Thyroid gland (tissue), 4 donors: ENCODE measurements around the gene TMEM14A. TPM values are rescaled to one million over a fixed set of nuclear protein-coding genes. Genes with fewer than 3 reads are reported as not detected.

Source experiments
- DNase-seq, 2 donors: peaks; one replicate each; pipeline ENCODE4 v3.0.0-alpha.2; 2019
- H3K27ac ChIP-seq, 3 donors: fragments of 200-600 bp; sonication (generic); 1 replicate in 2 of 3; 2 replicates in 1 of 3; pipeline ENCODE4 v1.5.1; 2016 to 2019; ENCODE audit warnings: mild to moderate bottlenecking in 1 of 3, moderate library complexity in 1 of 3
- H3K27me3 ChIP-seq: fragments of 200-600 bp; sonication (generic); one replicate; pipeline ENCODE4 v1.5.1; 2019
- H3K36me3 ChIP-seq, 2 donors: fragments of 200-600 bp; sonication (generic); one replicate each; pipeline ENCODE4 v1.5.1; 2016 to 2019
- H3K4me1 ChIP-seq, 2 donors: fragments of 200-600 bp; sonication (generic); one replicate each; pipeline ENCODE4 v1.5.1; 2017 to 2019
- H3K4me3 ChIP-seq, 3 donors: fragments of 200-600 bp; sonication (generic); replicated peaks in 1 of 3; 1 replicate in 2 of 3; 2 replicates in 1 of 3; pipeline ENCODE4 v1.5.1; 2016; ENCODE audit warnings: mild to moderate bottlenecking in 1 of 3
- H3K9me3 ChIP-seq: fragments of 200-600 bp; sonication (generic); one replicate; pipeline ENCODE4 v1.5.1; 2017
- POLR2A ChIP-seq, 2 donors: fragments of 450-650 bp; IDR thresholded peaks; one replicate each; pipeline ENCODE4 v1.6.1; 2017; ENCODE audit warnings: antibody characterized with exemption in 2 of 2, mild to moderate bottlenecking in 2 of 2, moderate library complexity in 1 of 2
- WGBS, 2 donors: methylation state at CpG; one replicate each; pipeline ENCODE4 v1.1.5; 2017; 5-methylcytosine and 5-hydroxymethylcytosine counted together
- intact Hi-C: fragments of 100-400 bp; cut with DNase I; formaldehyde crosslinking; loops from one replicate; pipeline ENCODE4 v1.15.1; 2023
- total RNA-seq, 4 donors: library from RNA; depleted of rRNA; stranded (reverse); fragments of >200 nt; gene quantifications; one replicate each; pipeline ENCODE4 v1.2.3, GENCODE V29; 2016
- TF ChIP-seq, protein P1 (sequence below), 6 experiments: fragments of 200-600 bp in 3 of 6; fragments of 450-650 bp in 3 of 6; sonication (generic) in 3 of 6; IDR thresholded peaks; one replicate each; pipeline ENCODE4 v1.5.1; 2016 to 2019; ENCODE audit warnings: antibody characterized with exemption in 6 of 6, mild to moderate bottlenecking in 2 of 6, inconsistent platforms in 1 of 6, moderate library complexity in 1 of 6

Gene TMEM14A
- total RNA-seq, 4 donors from 2014 or later = 15.3 to 43.0 (median 27.1) TPM

DNA sequence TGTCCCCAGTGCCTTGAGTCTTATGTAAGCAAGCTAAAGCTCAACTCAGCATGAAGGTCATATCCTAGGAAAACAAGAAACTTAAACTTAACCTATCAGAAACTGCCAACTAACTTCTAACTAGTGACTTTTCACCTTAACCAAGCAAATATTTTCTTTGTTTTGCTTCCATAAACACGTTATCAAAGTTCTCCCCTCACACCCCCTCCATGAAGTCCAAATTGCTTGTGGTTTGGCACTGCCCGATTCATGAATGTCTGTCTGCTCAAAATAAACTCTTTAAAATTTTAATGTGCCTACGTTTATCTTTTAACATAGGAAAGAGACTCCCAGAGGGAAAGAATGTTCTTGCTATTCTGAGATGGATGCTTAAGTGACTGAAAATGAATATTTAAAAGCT is 57.5 kb downstream of the TMEM14A start:
- Histone ChIP-seq H3K9me3 (no peaks in the 10 kb centered on the region), H3K36me3 (no peaks in the 10 kb centered on the region), H3K27ac (no peak overlapping the region), H3K4me3 (no peak overlapping the region), H3K4me1 (peaks cover 5 to 14% of the 10 kb centered on the region in 2 donors), H3K27me3 (no peaks in the 10 kb centered on the region)
- 64 to 69% methylated on average over 3 of the region's 3 CpGs for WGBS, 2 donors
- no peak for DNase-seq
- TF ChIP-seq, protein P1, sequence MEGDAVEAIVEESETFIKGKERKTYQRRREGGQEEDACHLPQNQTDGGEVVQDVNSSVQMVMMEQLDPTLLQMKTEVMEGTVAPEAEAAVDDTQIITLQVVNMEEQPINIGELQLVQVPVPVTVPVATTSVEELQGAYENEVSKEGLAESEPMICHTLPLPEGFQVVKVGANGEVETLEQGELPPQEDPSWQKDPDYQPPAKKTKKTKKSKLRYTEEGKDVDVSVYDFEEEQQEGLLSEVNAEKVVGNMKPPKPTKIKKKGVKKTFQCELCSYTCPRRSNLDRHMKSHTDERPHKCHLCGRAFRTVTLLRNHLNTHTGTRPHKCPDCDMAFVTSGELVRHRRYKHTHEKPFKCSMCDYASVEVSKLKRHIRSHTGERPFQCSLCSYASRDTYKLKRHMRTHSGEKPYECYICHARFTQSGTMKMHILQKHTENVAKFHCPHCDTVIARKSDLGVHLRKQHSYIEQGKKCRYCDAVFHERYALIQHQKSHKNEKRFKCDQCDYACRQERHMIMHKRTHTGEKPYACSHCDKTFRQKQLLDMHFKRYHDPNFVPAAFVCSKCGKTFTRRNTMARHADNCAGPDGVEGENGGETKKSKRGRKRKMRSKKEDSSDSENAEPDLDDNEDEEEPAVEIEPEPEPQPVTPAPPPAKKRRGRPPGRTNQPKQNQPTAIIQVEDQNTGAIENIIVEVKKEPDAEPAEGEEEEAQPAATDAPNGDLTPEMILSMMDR (IDR thresholded peaks at IDR 0.05) = no peak
- TF ChIP-seq POLR2A (IDR thresholded peaks at IDR 0.05) = no peak
- intact Hi-C loops = no loop called here

DNA sequence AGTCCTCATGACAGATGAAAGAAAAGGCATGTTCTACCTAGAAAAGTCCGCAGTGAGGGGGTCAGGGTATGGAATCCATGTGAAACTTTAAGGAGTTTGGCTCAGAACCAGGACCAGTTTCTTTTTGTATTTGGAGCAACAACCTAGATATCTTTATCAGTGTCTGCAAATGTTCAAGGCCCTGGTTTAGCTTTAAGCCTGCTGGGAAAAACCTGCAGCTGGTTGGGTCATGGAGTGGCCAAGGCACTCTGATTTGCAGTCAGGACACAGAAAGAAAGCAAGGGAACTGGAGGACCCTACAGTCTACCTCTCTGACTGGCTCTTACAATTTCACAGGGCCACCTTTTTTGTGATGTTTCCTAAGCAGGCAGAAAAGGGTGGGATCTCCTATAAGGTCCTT is 58.7 kb downstream of the TMEM14A start:
- Histone ChIP-seq H3K4me1 (peaks cover 5 to 7% of the 10 kb centered on the region in 2 donors), H3K36me3 (no peaks in the 10 kb centered on the region), H3K4me3 (no peak overlapping the region), H3K9me3 (no peaks in the 10 kb centered on the region), H3K27ac (no peak overlapping the region), H3K27me3 (no peaks in the 10 kb centered on the region)
- no peak for DNase-seq
- TF ChIP-seq POLR2A (IDR thresholded peaks at IDR 0.05) = no peak
- TF ChIP-seq, protein P1 (IDR thresholded peaks at IDR 0.05) = no peak
- WGBS, 2 donors = 32 to 87% methylated on average over 1 of the region's 1 CpG
- intact Hi-C loops = no loop called here

DNA sequence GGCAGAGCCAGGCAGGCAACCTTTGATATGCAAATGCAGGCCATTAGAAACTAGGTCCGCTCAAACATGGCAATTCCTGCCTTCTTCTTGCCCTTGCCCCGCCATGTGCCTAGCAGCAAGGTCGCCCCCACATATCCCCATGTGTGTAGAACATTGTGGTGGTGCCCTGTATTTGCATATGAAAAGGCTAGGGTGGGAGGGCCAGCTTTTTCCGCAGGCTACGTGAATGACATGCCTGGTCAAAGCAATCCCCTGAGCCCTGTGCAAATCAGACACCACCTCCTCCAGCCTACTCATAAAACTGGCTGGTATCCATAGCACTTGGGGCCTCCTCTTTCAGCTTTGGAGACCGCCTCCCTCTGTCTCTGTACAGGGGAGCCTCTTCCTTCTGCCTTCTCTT is 60.8 kb downstream of the TMEM14A start:
- Histone ChIP-seq H3K27ac (no peak overlapping the region), H3K4me1 (peaks cover 0 to 5% of the 10 kb centered on the region in 2 donors), H3K36me3 (no peaks in the 10 kb centered on the region), H3K9me3 (no peaks in the 10 kb centered on the region), H3K27me3 (no peaks in the 10 kb centered on the region), H3K4me3 (no peak overlapping the region)
- 51 to 60% methylated on average over 6 of the region's 6 CpGs for WGBS, 2 donors
- intact Hi-C loops = no loop called here
- DNase-seq = no peak
- TF ChIP-seq POLR2A (IDR thresholded peaks at IDR 0.05) = no peak
- TF ChIP-seq, protein P1 (IDR thresholded peaks at IDR 0.05) = no peak

DNA sequence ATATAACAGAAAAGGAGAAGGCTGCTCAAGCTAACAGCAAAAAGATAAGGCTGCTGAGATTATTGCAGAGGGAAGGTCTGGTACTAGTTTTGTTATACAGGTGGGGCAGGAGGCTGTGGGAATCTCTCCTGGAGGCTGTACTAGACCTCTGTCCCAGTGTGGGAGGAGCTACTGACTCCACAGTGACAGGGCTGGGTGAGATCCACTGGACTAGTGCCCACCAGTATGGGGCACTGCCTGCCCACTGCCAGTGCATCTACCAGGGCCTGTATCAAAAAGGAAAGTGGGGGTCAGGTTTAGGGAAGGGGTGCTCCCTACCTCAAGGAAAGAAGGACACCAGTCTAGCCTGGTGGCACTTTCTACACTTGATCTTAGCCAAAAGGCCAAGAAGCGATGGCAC is 62.3 kb downstream of the TMEM14A start:
- no peak for DNase-seq

DNA sequence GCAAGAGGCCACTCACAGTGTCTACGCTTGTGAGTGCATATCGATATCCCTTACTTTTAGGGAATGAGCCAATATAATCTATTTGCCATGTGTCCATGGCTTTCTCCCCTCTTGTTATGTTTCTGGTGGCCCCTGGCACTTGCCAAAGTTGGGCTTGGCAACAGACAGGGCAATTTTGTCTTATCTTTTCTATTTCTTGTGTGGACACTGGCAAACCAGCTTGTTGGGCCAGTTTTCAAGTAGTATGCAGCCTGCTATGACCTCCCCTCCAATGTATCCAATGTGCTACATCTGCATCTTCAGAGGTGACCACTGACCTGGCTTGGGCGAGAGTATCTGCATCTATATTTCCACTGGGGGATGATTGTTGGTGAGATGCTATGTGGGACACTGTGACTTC is 63.2 kb downstream of the TMEM14A start:
- TF ChIP-seq, protein P1 (IDR thresholded peaks at IDR 0.05) = no peak
- no peak for TF ChIP-seq POLR2A (IDR thresholded peaks at IDR 0.05)
- no peak overlapping the region for H3K4me3 ChIP-seq
- WGBS, 2 donors = 94 to 96% methylated on average over 3 of the region's 3 CpGs

More for the DNA sequence above, 62.3 kb downstream of the TMEM14A start:
- no peaks in the 10 kb centered on the region for H3K27me3 ChIP-seq
- TF ChIP-seq POLR2A (IDR thresholded peaks at IDR 0.05) = no peak
- TF ChIP-seq, protein P1 (IDR thresholded peaks at IDR 0.05) = no peak
- 90 to 100% methylated on average over 1 of the region's 1 CpG for WGBS, 2 donors
- H3K4me1 ChIP-seq = no peaks in the 10 kb centered on the region
- H3K9me3 ChIP-seq = no peaks in the 10 kb centered on the region
- H3K36me3 ChIP-seq = no peaks in the 10 kb centered on the region
- H3K27ac ChIP-seq = no peak overlapping the region
- intact Hi-C loops = no loop called here
- H3K4me3 ChIP-seq = no peak overlapping the region

More for the DNA sequence above, 63.2 kb downstream of the TMEM14A start:
- Histone ChIP-seq H3K36me3 (no peaks in the 10 kb centered on the region), H3K4me1 (no peaks in the 10 kb centered on the region), H3K27me3 (no peaks in the 10 kb centered on the region), H3K27ac (no peak overlapping the region), H3K9me3 (no peaks in the 10 kb centered on the region)
- no peak for DNase-seq
- intact Hi-C loops = no loop called here
